Right ventricle myocardium inferior (tissue), 1 donor: ENCODE measurements around the gene CLSTN1. TPM values are rescaled to one million over a fixed set of nuclear protein-coding genes. Genes with fewer than 3 reads are reported as not detected.
"Not testable (repeated sequence)": the region's sequence is repeated elsewhere in the genome, so short reads cannot be mapped to it uniquely, and the experiment has no call there.

Experiments
- ATAC-seq: fragments of 200-7000 bp; cut with Tn5 transposase; one replicate; pipeline ENCODE4 v1.9.1; 2020; ENCODE audit warnings: mild to moderate bottlenecking, moderate library complexity
- DNase-seq: peaks from one replicate; pipeline ENCODE4 v3.0.0; 2021; ENCODE audit errors: missing footprints
- intact Hi-C: fragments of 100-400 bp; cut with DNase I; formaldehyde crosslinking; loops from one replicate; pipeline ENCODE4 v1.11.0; 2022
- total RNA-seq: library from RNA; stranded (reverse); fragmentation: NEBNext Ultra II Directional; extraction: Animal tissue kit (Norgen Biotek cat#: 25700); gene quantifications from one replicate; pipeline ENCODE4 v1.2.1, GENCODE V29; 2021
- donor health status: DM: no; HTN: yes; CAD: no; lungs with severe emphysema.

CLSTN1 gene
- total RNA-seq, 1 donor from 2014 or later: 52.3 TPM

- no peak for ATAC-seq
- intact Hi-C loops: no loop called here
- DNase-seq: no peak
These were observed 41.5 kb downstream of the CLSTN1 start for GRCh38 chr1:9782116-9782751.

GRCh38 chr1:9780554-9781110, 43.1 kb downstream of the CLSTN1 start:
- DNase-seq (no peak), ATAC-seq (no peak)
- intact Hi-C loops: no loop called here

DNA sequence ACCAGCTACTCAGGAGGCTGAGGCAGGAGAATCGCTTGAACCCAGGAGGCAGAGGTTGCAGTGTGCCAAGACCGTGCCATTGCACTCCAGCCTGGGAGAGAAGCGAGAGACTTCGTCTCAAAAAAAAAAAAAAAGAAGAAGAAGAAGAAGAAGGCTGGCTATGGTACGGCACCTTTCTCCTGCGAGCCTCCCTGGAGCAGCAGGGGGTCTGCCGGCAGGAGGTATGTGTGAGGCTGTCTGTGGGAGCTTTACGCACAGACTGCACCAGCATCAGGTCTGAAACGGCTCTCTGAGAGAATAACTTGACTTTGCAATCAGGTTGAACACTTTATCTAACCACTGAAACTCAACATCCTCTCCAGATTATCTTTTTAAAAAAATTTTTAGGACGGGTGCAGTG, 44.9 kb downstream of the CLSTN1 start:
- intact Hi-C loops: no loop called here
- no peak for DNase-seq
- no peak for ATAC-seq

- intact Hi-C loops: no loop called here
- DNase-seq (no peak), ATAC-seq (no peak)
These were observed 47.1 kb downstream of the CLSTN1 start for GRCh38 chr1:9776685-9777084.

- no peak for ATAC-seq
- intact Hi-C loops: no loop called here
- no peak for DNase-seq
These were observed 48.8 kb downstream of the CLSTN1 start for GRCh38 chr1:9774712-9775679.

GRCh38 chr1:9770298-9770697, 53.5 kb downstream of the CLSTN1 start:
- ATAC-seq (no peak), DNase-seq (no peak)
- intact Hi-C loops: no loop called here

- intact Hi-C loops: no loop called here
- ATAC-seq (no peak), DNase-seq (no peak)
These were observed 54.8 kb downstream of the CLSTN1 start for GRCh38 chr1:9768983-9769382.

GRCh38 chr1:9767964-9768668, 55.6 kb downstream of the CLSTN1 start:
- DNase-seq: no peak
- no peak for ATAC-seq
- intact Hi-C loops: no loop called here

- ATAC-seq (no peak), DNase-seq (no peak)
- intact Hi-C loops: no loop called here
These were observed 56.9 kb downstream of the CLSTN1 start for GRCh38 chr1:9766759-9767442.

GRCh38 chr1:9764550-9764949, 59.2 kb downstream of the CLSTN1 start:
- DNase-seq: no peak
- ATAC-seq: no peak

GRCh38 chr1:9763914-9764313, 59.9 kb downstream of the CLSTN1 start:
- ATAC-seq (no peak), DNase-seq (no peak)
- intact Hi-C loops: no loop called here

More at GRCh38 chr1:9764550-9764949, 59.2 kb downstream of the CLSTN1 start:
- intact Hi-C loops: no loop called here

DNA sequence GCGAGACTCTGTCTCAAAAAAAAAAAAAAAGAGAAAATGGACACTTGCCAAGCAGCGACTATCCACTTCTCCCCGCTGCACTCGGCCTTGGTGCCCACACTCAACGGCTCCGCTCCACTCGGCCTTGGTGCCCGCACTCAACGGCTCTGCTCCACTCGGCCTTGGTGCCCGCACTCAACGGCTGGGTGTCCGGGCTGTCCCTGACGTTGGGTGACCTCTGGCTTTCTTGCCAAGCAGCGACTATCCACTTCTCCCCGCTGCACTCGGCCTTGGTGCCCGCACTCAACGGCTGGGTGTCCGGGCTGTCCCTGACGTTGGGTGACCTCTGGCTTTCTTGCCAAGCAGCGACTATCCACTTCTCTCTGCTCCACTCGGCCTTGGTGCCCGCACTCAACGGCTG, 61.3 kb downstream of the CLSTN1 start:
- ATAC-seq, DNase-seq, intact Hi-C loops: not testable (repeated sequence)

DNA sequence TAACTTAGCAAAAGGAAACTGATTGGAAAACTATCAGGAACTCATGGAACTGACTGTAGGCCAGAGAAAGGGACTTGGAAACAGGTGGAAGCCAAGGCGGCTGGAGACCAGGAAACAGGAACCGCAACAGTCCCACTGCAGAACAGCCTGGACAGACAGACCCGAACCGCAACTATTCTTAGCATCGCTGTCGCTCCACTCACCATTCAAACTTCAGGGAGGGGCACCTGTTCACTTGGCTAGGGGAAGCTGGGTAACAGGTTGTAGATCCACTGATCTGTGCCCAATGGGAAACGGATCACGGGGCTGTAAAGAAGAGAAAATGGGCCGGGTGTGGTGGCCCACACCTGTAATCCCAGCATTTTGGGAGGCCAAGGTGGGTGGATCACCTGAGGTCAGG, 61.9 kb downstream of the CLSTN1 start:
- no peak for ATAC-seq
- intact Hi-C loops: no loop called here
- no peak for DNase-seq

DNA sequence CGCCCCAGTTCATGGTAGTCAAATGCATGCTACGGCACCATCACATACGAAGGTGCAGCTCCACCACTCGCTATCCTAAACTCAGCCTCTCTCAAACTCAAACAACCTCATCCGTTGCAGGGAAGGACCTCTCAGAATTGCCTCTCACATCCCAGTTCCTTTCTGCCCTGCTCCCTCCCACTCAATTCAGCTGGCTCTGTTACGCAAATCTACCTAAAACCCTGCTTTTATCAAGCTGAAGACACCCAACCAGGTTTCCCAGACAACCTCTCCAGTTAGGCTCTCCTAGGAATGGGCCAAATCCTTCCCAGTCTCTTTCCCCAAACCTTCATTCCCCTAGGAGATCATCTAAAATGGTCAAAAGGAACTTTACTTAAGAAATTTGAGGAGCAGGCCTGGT, 62.9 kb downstream of the CLSTN1 start:
- ATAC-seq (no peak), DNase-seq (no peak)
- intact Hi-C loops: no loop called here

DNA sequence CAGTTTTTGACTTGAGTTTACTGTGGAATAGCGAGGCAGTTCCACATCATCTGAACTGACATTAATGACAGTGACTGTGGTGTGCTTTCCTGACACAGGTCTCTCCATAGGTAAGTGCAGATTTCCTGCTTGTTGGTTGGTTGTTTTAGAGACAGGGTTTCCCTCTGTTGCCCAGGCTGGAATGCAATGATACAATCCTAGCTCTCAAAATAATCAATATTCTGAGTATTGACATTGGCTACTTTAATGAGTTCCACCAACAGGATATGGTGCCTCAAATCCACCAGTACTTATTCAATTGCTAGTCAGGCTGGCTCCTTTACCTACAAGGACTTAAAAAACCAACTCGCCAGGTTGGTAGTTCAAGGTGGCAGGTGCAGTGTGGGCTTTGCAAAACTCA, 63.8 kb downstream of the CLSTN1 start:
- DNase-seq (no peak), ATAC-seq (no peak)
- intact Hi-C loops: no loop called here

- DNase-seq: no peak
- no peak for ATAC-seq
- intact Hi-C loops: no loop called here
These were observed 65.1 kb downstream of the CLSTN1 start for GRCh38 chr1:9758559-9759121.

DNA sequence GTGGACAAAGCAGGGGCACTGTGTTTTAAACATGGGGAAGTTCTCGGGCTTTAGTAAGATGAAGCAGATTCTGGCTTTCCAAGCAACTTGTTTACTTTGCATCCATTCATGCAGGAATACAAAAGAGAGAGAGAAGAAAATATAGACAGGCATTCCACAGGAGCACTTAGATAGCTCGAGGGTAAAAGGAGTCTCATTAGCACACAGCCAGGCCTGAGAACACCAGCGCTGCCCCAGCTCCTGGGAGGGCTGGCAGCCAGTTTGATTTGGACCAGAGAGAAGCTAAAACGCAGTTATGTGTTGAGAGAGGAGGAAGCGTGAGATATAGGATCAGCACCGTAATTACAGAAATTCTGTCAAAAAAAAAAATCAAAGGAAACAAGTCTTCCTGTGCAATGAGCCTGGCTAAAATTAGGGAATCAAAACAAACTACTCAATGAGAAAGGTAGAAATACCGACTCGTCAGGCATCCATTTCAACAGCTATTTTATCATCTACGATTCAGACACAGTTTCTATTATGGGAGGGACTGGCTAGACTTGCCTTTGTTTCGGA, 68.2 kb downstream of the CLSTN1 start:
- DNase-seq: no peak
- intact Hi-C loops: no loop called here
- no peak for ATAC-seq

DNA sequence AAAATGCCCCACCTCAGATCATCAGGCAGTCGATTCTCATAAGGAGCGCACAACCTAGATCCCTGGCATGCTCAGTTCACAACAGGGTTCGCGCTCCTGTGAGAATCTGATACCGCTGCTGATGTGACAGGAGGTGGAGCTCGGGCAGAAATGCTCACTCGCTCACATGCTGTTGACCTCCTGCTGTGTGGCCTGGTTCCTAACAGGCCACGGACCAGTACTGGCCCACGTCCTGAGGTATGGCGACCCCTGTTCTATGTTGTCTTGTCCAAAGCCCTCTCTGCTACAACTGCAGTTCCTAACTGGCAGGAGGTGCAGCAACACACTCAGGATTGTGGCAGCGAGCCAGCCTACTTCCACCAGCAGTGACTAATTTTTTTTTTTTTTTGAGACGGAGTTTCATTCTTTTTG, 70.6 kb downstream of the CLSTN1 start:
- no peak for DNase-seq
- ATAC-seq: no peak

More for the DNA sequence above, 70.6 kb downstream of the CLSTN1 start:
- intact Hi-C loops: no loop called here
